GM12891 (cell line): Measurements from ENCODE around the gene EPAS1.

Experiments
- POLR2A ChIP-seq: IDR thresholded peaks from 2 replicates; pipeline ENCODE4 v1.6.1; 2011; ENCODE audit warnings: low read depth, low read length, control low read depth
- POLR2AphosphoS5 ChIP-seq: IDR thresholded peaks from 2 replicates; pipeline ENCODE4 v1.6.1; 2011; ENCODE audit warnings: low read depth, low read length, control low read depth
- POU2F2 ChIP-seq: IDR thresholded peaks from 2 replicates; pipeline ENCODE4 v1.6.1; 2011; ENCODE audit warnings: low read depth, mild to moderate bottlenecking, control low read depth, low read length, moderate library complexity
- TAF1 ChIP-seq: IDR thresholded peaks from 2 replicates; pipeline ENCODE4 v1.6.1; 2011; ENCODE audit warnings: low read depth, low read length, control low read depth

GRCh38 chr2:46361920-46362666 lies 64.9 kb downstream of the EPAS1 start:
- TF ChIP-seq POLR2A = no peak
- no peak for TF ChIP-seq POLR2AphosphoS5
- TF ChIP-seq POU2F2 = no peak
- TF ChIP-seq TAF1 = no peak
